Left colon (tissue), 2 donors: ENCODE data around the gene KRTAP12-3. TPM values are rescaled to one million over a fixed set of nuclear protein-coding genes. Genes with fewer than 3 reads are reported as not detected.
"Not testable (repeated sequence)": the region's sequence is repeated elsewhere in the genome, so short reads cannot be mapped to it uniquely, and the experiment has no call there.

Source experiments
- ATAC-seq: fragments of 200-7000 bp; cut with Tn5 transposase; one replicate; pipeline ENCODE4 v1.9.1; 2020; ENCODE audit warnings: mild to moderate bottlenecking, moderate library complexity
- DNase-seq, 2 donors: peaks; one replicate each; pipeline ENCODE4 v3.0.0-alpha.2; 2020
- intact Hi-C, 2 donors: fragments of 100-400 bp; cut with DNase I in 1 of 2; cut with micrococcal nuclease in 1 of 2; formaldehyde crosslinking; loops; one replicate each; pipeline versions ENCODE4 v1.11.2 to v1.14.0; 2022; cut with DNase I, micrococcal nuclease
- total RNA-seq, 2 donors: library from RNA; stranded (reverse); fragmentation: NEBNext Ultra II Directional; extraction: Animal tissue kit (Norgen Biotek cat#: 25700); gene quantifications; one replicate each; pipeline ENCODE4 v1.2.1, GENCODE V29; 2021
- donor health status: DM: no; HTN: no; CAD: no.
- donor health status: DM: yes; HTN: yes; CAD: no.

KRTAP12-3 gene
- total RNA-seq, 2 donors from 2014 or later: not detected

- no peak for DNase-seq
- intact Hi-C loops: no loop called here
- ATAC-seq: no peak
Measured at GRCh38 chr21:44647222-44647552, 10.5 kb upstream of the KRTAP12-3 start.

DNA sequence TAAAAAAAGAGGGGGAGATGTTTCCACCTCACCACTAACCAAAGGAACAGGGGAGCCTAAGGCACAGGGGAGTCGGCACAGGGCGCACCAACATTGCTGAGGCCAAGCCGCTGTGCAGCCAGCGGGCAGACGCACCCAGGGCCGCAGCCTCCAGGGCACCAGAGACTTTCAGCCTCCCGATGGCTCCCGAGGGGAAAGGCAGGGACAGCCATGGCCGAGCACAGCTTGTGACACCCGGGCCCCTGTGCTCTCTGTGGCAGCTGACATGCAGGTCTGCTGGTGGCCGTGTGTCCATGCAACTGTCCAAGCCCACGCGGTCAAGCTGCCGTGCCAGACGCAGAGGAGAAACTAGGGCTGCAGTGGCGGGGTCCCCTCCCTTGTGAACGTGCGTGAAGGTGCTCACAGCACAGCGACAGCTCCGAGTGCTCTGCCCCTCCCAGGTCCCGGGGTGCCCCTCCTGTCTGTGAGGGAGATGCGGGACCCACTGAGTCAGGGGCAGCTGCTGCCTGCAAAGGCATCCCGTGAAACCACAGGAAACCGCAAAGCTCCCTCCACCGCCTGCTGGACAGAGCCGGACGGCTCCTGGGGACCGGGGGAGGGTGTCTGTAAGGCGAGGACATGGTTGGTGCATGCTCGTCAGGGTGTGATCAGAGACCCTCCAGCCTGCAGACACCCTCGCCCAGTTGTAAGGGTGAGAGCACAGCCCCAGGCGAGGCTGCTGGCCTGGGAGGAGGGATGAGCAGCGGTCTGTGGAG is 9.0 kb upstream of the KRTAP12-3 start:
- intact Hi-C loops: no loop called here
- DNase-seq (no peak), ATAC-seq (no peak)

DNA sequence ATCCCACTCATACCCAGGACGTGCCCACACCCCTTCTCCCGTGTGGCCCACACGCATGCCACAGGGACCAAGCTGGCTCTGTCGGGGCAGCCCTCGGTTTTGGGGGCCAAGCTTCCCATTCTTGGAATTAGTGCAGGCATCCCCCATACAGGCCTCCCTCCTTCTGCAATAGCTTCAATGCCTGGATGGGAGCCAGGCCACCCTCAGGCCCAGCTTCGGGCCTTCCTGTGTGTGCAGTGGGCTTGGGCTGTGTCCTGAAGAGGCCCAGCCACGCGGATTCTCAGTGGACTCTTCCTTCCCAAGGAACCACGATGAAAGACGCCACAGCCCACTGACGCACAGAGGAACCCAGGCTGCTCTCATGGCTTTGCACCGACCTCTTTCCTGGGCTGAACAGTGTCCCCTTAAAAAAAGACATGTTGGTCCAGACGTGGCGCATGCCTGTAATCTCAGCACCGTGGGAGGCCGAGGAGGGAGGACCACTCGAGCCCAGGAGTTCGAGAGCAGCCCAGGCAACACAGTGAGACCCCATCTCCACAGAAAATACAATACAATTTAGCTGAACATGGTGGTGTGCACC is 8.1 kb upstream of the KRTAP12-3 start:
- no peak for DNase-seq
- intact Hi-C loops: no loop called here
- no peak for ATAC-seq

- DNase-seq: no peak
- no peak for ATAC-seq
- intact Hi-C loops: no loop called here
Measured at GRCh38 chr21:44650265-44650972, 7.3 kb upstream of the KRTAP12-3 start.

- intact Hi-C loops: no loop called here
- no peak for ATAC-seq
- no peak for DNase-seq
Measured at GRCh38 chr21:44650973-44651675, 6.6 kb upstream of the KRTAP12-3 start.

- intact Hi-C loops: no loop called here
- ATAC-seq (no peak), DNase-seq (no peak)
Measured at GRCh38 chr21:44653123-44653522, 4.6 kb upstream of the KRTAP12-3 start.

DNA sequence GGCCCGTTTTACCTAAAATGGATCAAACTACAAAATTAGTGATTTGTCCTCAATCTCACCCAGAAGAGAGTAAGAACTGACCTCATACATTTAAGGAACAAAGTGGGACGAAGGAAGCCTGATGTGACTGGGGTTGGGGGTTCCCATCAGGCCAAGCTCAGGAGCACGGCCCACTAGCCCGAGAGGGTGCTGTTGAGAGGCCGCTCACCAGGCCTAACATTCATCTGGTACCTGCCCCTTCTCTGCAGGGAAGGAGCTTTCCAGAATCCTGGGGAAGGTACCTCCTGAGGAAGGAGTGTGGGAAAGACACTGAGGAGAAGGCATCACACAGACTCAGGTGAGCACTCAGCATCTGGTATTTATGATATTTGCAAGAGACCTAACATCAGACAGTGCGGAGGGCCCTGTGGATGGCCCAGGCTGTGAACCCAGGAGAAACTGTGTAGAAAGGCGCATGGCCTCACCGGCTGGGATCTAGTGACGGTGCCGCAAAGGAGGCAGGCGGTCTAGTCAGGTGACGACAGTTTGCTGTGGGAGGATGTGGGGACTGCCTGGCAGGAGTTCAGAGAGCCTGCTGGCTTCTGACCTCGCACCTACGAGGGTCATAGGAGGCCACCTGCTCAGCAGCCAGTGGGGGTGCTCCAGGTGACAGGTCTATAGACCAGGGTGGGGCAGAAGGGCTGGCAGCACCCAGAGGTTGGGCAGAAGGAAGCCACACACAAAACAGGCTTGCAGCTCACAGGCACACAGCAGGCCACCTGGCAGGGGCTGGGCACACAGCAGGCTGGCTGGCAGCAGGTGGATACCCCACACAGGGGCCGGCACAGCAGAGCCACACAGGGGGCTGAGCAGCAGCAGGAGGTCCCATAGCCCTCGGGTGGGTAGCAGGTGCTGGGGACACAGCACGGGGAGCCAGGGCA is 3.8 kb upstream of the KRTAP12-3 start:
- DNase-seq (peak in 1 of 2 donors; percentile 18), ATAC-seq (no peak)
- intact Hi-C loops: no loop called here

GRCh38 chr21:44654576-44655175 is 3.1 kb upstream of the KRTAP12-3 start, which contains the start of gene KRTAP12-4:
Gene KRTAP12-4, minus strand, starts transcription at chr21:44654659. Its CDS starts 45 bp downstream, at chr21:44654614.
- DNase-seq: no peak
- ATAC-seq: no peak

GRCh38 chr21:44656868-44657267 is 864 bp upstream of the KRTAP12-3 start:
- ATAC-seq (no peak), DNase-seq (no peak)
- intact Hi-C loops: no loop called here

More at GRCh38 chr21:44654576-44655175, 3.1 kb upstream of the KRTAP12-3 start, which contains the start of gene KRTAP12-4:
- intact Hi-C loops: no loop called here

DNA sequence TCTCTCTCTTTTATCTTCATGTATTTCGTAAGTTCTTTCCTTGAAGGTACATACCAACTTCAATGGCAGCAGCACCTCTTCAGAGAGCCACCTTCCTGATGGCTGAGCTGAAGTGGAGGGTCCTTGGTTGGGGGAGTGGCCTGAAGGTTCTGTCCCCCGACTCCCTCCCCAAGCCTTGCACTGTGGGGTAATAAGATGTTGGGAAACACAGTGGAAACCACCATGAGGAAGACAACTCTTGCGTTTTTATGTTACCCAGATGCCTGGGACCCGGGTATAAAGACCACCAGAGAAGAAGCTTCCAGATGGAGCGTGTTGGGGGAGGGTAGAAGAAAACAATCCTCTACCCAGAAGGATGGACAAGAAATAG is 794 bp downstream of the KRTAP12-3 start:
- intact Hi-C loops: no loop called here
- DNase-seq (no peak), ATAC-seq (no peak)

DNA sequence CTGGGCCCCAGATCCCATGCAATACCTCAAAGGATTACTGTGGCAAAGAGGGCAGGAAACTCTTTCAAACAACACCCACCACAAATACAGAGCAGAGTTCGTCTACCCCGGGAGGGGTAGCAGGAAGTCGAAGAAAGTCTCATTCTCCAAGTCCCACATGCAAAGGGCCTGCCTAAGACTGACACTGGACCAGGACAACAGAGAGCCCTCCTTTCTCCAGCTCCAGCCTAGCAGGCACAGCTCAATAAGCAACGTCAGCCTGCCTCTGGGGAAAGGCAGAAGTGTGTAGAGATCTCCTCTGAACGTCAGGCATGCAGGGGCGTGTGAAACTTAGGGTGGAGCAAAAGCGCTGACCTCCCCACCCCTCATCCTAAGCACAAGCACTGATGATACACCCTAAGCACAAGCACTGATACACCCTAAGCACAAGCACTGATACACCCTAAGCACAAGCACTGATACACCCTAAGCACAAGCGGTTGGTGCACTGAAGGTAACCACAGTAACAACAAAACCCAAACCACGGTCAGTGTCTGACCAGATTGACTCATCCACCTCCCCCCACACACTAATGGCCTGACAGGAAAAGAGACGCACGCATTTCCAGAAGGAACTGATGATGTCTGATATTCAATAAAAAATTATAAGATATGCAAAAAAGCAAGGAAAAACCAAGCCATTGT is 1.3 kb downstream of the KRTAP12-3 start:
- DNase-seq: no peak
- intact Hi-C loops: no loop called here
- ATAC-seq: no peak

GRCh38 chr21:44661567-44661966 is 3.8 kb downstream of the KRTAP12-3 start:
- DNase-seq, ATAC-seq, intact Hi-C loops: not testable (repeated sequence)

GRCh38 chr21:44664691-44665090 is 7.0 kb downstream of the KRTAP12-3 start:
- intact Hi-C loops: no loop called here
- ATAC-seq (no peak), DNase-seq (no peak)

DNA sequence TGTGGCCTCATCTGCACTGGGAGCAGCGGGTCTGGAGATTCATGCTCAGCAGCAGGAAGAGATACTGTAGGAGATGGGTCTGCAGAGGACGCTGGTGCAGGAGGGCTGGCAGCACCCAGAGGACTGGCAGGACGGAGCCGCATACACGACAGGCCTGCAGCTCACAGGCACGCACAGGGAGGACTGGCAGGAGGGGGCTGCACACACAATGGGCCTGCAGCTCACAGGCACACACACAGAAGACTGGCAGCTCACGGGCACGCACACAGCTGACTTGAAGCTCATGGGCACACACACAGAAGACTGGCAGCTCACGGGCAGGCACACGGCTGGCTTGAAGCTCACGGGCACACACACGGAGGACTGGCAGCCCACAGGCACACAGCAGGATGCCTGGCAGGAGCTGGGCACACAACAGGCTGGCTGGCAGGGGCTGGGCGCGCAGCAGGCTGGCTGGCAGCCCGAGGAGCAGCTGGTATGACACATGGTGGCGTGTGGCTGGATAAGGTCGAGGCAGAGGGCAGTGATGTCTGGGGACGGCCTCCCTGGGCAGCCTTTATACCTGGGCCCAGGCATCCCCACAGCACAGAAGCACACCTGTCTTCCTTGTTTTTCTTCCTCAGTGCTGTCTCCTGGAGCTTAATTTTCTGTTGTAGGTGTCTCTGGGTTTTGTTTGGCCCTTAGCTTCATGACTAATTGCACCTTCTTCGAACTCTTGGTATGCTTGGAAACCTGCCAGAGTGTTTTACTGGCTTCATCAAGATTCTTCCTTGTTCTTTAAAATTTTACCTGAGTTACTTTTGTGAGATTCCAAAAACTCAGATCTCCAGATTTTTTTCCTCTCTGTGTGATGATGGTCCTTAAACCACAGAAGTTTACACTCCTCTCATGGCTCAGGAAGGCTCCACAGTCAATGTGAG is 8.9 kb downstream of the KRTAP12-3 start, which contains the start of gene KRTAP12-2:
TSS of gene KRTAP12-2 (minus strand) at position 527 of the 920 bp plus-strand sequence. CDS start at position 486, 41 bp downstream.
- no peak for ATAC-seq

DNA sequence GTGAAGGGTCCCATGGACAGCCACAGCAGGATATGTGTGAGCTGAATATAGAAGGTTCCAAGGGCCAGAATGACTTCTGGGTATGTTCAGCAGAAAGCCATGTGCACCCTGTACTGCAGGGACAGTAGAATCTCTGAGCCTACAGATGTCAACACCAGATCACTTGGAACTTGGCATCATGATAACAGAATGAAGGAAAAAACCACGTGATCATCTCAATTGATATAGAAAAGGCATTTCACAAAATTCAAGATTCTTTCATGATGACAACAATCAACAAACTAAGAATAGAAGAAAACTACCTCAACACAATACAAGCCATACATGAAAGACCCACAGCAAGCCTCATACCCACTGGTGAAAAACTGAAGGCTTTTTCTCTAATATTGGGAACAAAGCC is 9.9 kb downstream of the KRTAP12-3 start:
- intact Hi-C loops: no loop called here
- DNase-seq (no peak), ATAC-seq (no peak)

More for the DNA sequence above, 8.9 kb downstream of the KRTAP12-3 start, which contains the start of gene KRTAP12-2:
- intact Hi-C loops: no loop called here
- no peak for DNase-seq
